HG02852 (cell line): ENCODE results near the gene TAGAP.

Experiments
- ATAC-seq: cut with Tn5 transposase; IDR thresholded peaks from one replicate; pipeline ENCODE4 v1.9.1; 2021; ENCODE audit warnings: mild to moderate bottlenecking, moderate library complexity; ENCODE audit not compliant: unreplicated experiment

The TAGAP gene

GRCh38 chr6:159044899-159045727, at the start of gene TAGAP:
Gene TAGAP, minus strand, starts transcription at chr6:159044991. Its CDS starts 845 bp downstream, at chr6:159044146.
- ATAC-seq: peak; percentile 92

- ATAC-seq: no peak
Observed at GRCh38 chr6:159093609-159094443, 49.0 kb upstream of the TAGAP start.

- no peak for ATAC-seq
Observed at GRCh38 chr6:159092631-159093030, 47.8 kb upstream of the TAGAP start.

GRCh38 chr6:159090530-159091480, 46.0 kb upstream of the TAGAP start:
- ATAC-seq: no peak

GRCh38 chr6:159089909-159090308, 45.1 kb upstream of the TAGAP start:
- no peak for ATAC-seq

- ATAC-seq: no peak
Observed at GRCh38 chr6:159089443-159089842, 44.7 kb upstream of the TAGAP start.

- ATAC-seq: no peak
Observed at GRCh38 chr6:159086033-159086618, 41.3 kb upstream of the TAGAP start.

- no peak for ATAC-seq
Observed at GRCh38 chr6:159085396-159085895, 40.7 kb upstream of the TAGAP start.

- no peak for ATAC-seq
Observed at GRCh38 chr6:159084493-159085091, 39.8 kb upstream of the TAGAP start.

- no peak for ATAC-seq
Observed at GRCh38 chr6:159083146-159083545, 38.4 kb upstream of the TAGAP start.

GRCh38 chr6:159082039-159082815, 37.4 kb upstream of the TAGAP start:
- no peak for ATAC-seq

- peak; percentile 57 for ATAC-seq
Observed at GRCh38 chr6:159080217-159080976, 35.6 kb upstream of the TAGAP start.

GRCh38 chr6:159079367-159079766, 34.6 kb upstream of the TAGAP start:
- ATAC-seq: no peak

GRCh38 chr6:159077123-159077522, 32.3 kb upstream of the TAGAP start:
- no peak for ATAC-seq

GRCh38 chr6:159075506-159076228, 30.9 kb upstream of the TAGAP start:
- no peak for ATAC-seq

- no peak for ATAC-seq
Observed at GRCh38 chr6:159074876-159075275, 30.1 kb upstream of the TAGAP start.

- no peak for ATAC-seq
Observed at GRCh38 chr6:159074120-159074684, 29.4 kb upstream of the TAGAP start.
